NCI-H1092 (cell line): Measurements from ENCODE around the gene DDX51.

ENCODE experiments used
- DNase-seq: peaks from one replicate; lab custom pipeline; 2025; lab: John Stamatoyannopoulos, UW

Gene DDX51, protein sequence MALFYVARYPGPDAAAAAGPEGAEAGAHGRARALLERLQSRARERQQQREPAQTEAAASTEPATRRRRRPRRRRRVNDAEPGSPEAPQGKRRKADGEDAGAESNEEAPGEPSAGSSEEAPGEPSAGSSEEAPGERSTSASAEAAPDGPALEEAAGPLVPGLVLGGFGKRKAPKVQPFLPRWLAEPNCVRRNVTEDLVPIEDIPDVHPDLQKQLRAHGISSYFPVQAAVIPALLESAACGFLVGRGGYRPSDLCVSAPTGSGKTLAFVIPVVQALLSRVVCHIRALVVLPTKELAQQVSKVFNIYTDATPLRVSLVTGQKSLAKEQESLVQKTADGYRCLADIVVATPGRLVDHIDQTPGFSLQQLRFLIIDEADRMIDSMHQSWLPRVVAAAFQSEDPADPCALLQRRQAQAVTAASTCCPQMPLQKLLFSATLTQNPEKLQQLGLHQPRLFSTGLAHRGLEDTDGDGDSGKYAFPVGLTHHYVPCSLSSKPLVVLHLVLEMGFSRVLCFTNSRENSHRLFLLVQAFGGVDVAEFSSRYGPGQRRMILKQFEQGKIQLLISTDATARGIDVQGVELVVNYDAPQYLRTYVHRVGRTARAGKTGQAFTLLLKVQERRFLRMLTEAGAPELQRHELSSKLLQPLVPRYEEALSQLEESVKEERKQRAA

DNA sequence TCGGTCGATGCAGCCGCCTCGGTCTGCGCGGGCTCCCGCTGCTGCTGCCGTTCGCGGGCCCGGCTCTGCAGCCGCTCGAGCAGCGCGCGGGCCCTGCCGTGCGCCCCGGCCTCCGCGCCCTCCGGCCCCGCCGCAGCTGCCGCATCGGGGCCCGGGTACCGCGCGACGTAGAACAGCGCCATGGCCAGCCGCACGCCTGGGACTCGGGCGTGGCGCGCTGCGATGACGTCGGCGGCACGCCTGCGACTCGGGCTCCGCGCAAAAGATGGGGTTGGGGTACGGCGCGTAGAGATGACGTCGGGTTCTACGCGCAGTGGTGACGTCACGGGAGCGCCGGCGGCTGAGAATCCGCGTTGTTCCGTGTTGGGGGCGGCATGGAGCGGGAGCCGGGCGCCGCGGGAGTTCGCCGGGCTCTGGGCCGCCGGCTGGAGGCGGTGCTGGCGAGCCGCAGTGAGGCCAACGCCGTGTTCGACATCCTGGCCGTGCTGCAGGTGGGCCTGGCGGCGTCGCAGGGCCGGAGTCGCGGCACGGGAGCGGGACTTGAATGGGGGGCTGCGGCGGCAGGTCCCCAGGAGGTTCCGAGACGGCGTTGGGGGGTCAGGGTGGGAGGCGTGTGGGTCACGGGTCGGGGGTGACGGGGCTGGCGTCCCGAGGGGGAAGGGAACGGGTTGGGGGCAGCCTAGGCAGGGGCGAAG is at the start of gene DDX51, which contains the start of gene NOC4L:
TSS of gene DDX51 (minus strand) at position 205 of the 695 bp plus-strand sequence. CDS start at position 182, 23 bp downstream.
TSS of gene NOC4L (plus strand) at position 343 of the 695 bp plus-strand sequence. CDS start at position 375, 32 bp downstream.
- peak; percentile 89 for DNase-seq

DNA sequence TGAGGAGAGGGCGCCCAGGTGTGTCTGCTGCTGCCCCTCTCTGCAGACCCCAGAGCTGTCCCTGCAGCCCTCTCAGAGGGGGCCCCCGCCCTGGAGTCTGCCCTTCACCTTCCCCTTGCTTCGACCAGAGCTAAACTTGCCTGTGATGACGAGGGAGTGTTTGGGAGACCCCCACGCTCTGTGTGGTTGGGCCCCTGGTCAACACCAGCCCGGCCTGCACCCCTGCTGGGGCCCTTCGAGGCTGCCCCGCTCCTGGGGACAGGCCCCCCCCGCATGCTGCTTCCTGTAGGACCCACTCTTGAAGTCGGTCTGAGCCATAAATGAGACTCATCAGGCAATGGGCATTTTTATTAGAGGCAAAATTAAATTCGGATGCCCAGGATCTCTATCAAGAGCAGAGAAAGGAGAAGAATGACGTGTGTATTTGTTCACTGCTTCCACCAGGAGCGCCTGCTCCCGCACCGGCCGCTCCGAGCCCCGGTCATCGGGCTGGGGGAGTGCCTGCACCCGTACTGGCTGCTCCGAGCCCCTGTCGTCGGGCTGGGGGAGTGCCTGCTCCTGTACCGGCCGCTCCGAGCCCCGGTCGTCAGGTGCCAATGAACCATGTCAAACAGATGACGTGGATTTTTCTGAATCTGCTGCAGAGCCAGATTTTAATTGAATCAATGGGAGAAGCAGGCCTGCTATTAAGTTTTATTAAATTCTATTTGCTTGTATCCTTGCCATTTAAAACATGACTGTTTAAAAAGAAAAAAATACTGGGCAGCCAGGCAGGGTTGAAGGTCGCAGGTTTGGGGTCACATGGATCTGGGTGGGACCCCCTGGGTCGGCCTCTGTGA is 47.8 kb upstream of the DDX51 start:
- no peak for DNase-seq

DNA sequence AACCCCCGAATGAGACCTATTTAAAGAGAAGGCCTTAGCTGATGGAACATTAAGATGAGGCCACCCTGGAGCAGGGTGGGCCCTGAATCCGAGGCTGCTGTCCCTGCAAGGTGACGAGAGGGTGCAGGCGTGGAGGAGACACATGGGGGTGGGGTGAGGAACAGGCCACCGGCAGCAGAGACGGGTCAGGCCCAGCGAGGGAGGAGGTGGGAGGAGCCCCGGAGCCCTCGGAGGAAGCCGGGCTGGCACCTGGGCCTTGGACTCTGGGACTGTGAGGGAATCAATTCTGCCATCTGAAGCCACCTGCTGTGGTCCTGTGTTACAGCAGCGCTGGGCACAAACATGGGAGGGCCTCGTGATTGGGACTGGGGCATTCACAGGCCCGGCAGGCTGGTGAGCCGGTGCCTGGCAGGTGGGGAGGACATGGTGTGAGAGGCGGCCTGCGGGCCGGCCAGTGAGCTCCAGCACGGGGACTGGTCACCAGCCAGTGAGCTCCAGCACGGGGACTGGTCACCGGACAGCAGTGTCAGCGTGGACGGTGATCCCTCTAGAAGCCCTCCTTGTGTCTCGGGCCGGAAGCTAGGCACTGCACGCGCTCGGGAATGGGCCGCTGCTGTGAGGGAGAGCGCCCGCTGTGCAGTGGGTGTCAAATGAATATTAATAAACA is 46.8 kb upstream of the DDX51 start:
- DNase-seq, result no peak

DNA sequence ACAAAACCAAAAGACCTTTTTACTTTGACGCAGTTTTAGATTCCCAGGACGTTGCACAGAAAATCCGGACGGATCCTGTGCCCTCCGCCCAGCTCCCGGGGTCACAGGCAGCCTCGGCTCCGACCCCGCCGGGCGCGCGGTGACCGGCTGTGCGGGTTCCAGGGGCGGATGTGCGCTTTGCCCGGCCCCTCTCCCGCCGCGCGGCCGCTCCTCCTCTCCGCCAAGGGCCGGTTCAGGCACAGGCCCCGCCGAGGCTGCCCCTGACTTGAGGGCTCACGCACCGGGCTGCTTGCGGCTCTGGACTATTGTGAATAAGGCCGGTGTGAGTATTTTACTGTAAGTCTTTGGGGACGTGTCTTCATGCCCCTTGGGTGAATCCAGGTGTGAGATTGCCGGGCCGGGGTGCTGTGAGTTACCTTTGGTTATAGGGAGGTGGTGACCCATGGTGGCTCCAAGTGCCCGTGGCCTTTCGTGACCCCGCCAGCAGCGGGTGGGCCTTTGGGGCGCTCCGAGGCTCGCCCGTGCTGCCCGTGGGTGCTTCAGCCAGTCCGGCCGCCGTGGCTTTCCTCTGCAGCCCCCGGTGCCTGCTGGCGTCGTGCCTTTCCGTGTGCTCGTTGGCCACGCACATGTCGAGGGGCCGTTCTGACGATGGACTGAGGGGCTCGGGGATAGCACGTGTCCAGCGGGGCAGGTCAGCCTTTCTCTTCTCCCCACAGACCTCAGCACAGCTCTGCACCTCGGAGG is 46.1 kb upstream of the DDX51 start:
- no peak for DNase-seq

DNA sequence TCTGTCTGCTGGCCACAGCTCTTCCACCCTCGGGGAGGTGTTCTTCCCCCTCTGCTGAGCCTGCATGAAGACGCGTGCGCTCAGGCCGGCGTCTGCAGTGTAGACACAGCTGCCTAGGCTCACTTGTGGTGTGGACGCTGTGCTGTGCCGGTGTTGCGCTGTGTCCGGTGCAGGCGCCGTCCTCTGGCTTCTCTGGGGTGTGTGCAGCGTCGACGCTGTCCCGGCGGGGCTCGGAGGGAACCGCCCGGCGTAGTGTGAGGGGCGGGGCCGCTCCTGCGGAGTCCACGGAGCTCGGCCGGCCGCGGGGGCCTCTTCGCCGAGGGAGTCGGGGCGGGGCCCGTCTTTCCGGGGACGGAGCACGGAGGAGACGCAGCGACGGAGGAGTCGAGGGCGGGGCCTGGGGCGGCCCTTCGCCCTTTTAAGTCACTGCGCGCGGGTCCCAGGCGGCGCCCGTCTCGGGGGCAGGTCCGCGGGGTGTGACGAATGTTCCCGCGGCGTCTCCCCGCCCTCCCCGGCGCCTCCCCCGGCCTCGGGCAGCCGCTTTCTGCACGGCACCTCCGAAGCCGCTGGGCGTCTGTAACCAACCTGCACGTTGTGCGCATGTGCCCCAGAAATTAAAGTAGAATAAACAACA is 45.4 kb upstream of the DDX51 start:
- DNase-seq, result no peak

DNA sequence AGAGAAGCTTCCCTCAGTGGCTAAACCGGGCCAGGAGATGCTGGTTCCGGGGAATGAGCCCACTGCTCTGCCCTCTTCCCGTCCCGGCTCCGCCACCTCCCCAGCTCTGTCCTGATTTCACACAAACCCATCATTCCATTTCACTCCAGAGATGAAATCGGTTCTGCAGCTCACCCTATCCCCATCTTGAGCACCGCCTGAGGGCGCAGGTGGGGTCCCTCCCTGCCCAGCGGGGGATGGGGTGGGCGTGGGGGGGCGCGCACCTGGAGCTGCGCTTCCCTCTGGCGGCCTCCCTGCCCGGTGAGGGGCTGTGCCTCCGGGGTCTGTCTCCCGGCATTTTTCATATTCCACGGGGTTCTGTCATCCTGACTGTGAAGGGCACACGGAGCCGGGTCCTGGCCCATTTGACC is 44.8 kb upstream of the DDX51 start:
- no peak for DNase-seq

DNA sequence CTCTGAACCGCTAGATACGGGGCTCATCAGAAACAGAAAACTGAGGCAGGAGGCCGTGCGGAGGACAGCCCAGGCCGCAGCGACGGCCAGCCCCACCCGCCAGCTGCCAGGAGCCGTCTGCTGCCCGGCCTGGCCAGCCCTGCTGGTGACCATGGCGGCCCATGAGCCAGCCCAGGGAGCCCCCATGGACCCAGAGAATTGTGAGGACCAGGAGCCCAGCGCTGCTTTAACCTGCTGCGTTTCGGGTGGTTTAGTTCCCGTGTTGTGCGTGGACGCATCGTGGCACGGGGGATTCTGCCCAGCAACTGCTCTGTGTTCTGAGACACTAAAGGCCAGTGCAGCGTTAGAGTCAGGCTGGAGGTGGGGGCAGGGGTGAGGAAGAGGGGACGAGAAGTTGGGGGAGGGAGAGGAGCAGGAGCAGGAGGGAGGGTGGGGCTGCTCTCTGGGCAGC is 44.4 kb upstream of the DDX51 start:
- DNase-seq, result no peak

DNA sequence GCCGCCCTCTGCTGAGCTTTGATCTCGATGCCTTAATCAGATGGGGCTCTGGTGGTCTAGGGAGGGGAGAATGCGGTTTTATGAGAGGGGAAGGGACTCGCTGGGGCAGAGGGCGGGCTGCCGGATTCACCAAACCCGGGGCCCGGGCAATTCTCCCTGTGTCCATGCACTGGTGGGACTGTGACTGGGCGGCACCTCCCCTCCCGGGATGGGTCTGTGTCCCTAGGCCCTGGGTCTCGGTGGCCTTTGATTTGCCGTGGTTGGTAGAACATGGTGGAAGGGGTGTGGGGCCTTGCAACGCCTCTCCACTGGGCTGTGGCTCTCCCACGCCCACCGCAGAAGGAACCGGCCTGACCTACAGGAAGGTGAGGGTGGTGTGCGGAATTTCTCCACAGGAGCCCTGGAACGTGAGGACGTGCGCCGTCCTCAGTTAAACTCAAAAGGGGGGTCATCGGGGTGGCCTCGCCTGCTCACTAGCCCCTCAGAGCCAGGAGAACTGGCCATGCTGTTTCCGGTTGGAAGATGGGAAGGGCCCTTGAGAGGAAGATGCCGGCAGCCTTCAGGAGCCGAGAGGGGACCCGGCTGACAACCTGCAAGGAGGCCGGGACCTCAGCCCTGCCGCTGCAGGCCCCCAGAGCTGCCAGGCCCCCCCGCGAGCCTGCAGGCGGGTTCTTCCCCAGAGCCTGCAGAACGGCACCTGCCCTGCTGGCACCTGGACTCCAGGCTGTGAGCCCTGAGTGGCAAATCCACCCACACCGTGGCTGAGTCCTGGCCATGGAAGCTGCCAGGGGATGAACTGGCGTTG is 43.7 kb upstream of the DDX51 start:
- DNase-seq, result no peak

DNA sequence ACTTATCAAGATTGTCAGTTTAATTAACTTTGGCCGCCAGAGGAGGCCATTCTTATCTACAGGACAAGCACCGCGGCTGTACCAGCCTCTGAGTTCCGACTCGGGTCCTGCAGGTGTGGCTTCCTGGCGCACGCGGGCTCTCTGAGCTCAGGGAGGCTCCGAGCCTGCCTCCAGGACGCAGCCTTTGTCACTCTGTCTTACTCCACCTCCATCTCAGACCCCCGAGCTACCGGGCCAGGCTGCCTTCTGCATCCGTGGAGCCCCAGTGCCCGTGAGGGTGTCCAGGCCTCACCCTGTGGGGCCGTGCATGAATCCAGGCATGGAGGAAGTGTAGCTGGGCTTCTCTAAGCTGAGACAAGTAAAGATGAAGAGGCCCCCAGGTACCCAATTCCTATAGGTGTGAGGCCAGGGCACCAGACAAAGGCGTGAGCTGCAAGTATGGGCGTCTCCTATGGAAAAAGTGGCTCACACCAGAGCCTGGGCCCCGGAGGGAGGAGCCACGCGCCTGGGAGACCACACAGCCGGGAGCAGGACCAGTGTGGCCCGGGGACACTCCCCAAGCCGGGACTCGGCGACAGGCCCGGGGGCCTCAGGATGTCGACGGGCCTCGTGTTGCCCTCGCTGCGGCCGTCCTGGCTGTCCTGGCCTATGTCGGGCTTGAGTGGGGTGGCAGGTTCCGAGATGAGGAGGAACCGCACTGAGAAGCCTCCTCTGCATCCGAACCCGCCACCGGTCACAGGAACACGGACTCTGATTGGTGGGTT is 42.9 kb upstream of the DDX51 start:
- DNase-seq, result no peak

DNA sequence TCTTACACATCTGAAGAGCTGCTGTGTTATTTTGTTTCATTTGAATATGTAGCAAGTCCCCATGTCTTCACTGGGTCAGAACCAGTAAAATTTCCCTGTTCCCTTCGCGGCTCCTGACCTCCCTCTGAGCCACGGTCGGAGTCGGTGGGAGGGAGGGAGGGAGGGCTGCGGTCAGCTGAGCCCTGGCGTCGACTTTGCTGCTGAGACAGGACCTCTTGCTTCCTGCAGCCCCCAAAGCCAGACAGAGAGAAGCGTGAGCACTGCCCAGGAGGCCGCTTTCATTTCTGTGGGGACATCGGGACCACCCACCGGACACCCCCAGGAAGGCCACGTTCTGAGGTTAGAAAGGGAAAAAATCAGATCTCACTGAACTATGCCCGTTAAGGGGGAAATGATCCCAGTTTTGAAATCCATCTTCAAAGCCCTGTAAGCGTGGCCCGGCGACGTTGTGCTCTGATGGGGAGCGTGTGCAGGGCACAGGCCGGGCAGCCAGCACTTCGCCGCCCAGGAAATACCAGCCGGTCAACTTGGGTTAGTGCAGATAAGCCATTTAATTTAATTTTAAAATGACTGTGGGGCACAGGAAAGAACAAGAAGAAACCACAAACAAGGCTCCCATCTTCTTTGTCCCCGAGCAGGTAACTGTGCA is 42.2 kb upstream of the DDX51 start:
- DNase-seq, result no peak

DNA sequence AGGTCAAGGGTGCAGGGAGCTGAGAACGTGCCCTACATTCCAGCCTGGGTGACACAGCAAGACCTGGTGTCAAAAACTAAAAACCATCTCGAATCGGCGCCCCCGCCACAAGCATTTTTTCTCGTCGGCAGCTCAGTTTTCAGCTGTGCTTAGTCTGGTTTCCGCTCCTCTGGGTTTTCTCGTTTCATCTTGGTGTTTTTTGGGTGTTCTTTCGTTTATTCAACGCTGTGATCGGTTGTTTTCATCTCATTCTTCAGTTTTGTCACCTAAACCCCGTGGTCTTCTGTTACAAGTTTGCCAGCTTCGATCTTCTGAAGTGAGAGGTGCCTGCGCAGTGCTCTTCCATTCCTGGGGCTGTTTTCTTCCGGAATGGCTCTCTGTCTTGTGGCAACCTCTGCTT is 41.6 kb upstream of the DDX51 start:
- no peak for DNase-seq

DNA sequence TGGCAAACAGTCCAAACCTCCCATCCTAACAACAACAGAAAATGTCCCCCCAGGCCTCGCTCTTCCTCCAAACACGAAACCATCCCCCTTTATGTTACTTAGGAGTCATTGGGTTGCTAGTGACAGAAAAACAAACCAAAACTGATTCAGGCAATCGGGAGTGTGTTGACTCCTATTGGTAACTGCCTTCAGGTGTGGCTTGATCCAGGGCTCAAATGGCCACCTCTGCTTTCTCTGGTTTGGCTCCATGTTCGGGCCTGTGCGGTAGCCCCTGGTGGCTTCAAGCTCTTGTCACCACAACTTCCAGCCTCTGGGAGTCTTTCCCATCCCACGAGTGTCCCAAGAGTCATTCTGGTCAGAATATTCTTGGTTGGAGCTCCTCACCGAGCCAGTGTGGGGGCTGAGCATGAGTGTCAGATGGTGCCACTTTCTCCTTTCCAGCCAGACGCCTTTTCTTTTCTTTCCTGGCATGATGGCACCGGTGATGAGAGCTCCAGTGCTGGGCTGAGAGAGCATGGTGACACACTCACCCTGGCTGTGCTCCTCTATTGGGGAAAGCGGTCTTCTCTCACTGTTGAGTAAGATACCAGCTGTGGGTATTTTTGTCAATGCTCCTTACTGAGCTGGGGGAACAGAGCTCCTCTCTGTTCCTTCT is 38.7 kb upstream of the DDX51 start:
- DNase-seq, result no peak

DNA sequence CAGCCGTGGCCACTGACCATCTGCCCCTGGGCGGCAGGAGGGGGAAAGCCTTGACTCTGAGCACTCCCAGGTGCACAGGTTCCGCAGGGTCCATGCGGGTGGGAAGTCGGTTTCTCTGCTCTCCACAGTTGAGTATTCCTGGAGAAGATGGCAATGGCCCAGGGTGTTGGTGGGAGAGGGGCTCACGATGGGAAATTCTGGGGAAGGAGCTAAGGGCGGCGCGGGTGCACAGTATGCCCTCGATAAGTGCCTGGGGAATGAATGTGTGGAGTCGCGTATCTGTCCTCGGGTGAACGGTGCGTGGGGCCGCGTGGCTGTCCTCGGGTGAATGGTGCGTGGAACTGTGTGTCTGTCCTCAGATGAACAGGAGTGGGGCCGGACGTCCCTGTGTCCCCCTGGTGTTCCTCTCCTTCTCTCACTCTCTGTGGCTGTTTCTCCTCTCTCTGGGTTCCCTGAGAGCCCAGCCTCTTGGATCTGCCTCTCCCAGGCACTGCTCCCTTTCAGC is 38.1 kb upstream of the DDX51 start:
- no peak for DNase-seq

DNA sequence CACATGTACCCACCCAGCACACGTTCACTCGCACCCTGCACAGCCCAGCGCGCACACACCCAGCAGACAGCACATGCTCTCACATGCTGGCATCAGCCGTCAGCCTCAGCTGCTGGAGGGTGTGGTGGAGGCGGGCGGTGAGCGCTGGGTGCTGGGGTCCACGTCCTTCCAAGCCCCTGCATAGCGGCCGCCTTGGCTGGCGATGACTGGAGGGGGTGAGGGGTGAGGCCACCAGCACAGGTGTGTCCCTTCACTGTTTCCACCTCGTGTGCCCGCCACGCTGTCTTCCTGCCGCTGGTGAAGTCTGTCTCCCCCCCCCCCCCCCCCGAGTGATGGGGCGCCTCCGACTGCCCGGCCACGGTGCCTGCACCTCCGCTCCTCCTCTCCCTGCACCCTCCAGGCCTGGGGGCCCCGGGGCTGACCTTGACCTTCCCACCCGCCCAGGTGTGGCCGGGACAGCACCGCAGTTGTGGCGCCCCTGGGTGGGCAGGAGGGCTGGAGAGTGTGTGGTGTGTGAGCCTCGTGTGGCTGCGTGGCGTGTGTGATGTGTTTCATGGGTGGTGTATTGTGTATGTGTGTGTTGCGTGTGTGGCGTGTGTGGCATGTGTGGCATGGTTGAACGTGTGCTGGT is 37.6 kb upstream of the DDX51 start:
- no peak for DNase-seq

DNA sequence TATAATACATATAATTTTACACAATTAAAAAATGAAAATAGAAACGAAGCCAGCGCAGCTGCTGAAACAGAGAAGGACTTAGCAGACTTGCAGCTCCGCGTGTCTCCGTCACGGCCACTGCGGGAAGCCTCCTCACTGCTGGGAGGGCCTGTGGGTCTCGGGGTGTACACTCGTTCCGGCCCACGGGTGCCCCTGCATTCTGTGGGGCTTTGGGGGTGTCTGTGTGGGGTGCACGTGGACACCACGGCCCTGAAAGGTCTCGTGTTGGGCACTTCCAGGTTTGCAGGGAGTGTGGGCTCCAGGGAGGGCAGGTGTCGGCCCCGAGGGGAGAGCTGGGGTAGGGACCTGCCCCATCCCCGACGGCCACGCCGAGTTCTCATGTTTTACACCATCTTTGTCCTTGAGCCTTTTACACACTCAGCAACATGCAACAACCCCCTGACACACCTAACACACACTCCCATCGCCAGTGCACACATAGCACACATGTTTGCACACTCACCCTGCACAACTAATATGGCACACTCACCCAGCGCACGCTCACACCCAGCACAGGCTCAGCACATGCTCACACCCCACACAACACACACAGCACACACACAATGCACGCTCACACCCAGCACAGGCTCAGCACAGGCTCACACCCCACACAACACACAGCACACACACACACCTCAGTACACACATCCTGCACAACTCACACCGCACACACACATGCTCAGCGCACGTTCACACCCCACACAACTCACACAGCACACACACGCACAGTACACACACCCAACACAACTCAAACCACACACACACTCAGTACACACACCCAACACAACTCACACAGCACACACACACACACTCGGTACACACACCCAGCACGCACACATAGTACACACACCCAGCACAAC is 36.8 kb upstream of the DDX51 start:
- no peak for DNase-seq
